ENCODE measurements around the gene RABGEF1. TPM values are rescaled to one million over a fixed set of nuclear protein-coding genes. Genes with fewer than 3 reads are reported as not detected.

Gene RABGEF1
- total and polyA plus RNA-seq, 5 donors from 2014 or later: 16.6 to 30.4 (median 19.1) TPM

Other genes starting within 250 kb of the RABGEF1 start
- gene KCTD7, start 111.9 kb upstream of the RABGEF1 start, total RNA-seq: 36.0 TPM
- 10 to 100 TPM; 13.9 to 17.5 (median 16.4) TPM for gene KCTD7, start 111.9 kb upstream of the RABGEF1 start, polyA plus RNA-seq
- gene TMEM248, start 180.5 kb downstream of the RABGEF1 start, total RNA-seq: 87.3 TPM
- gene TMEM248, start 180.5 kb downstream of the RABGEF1 start, polyA plus RNA-seq: 100 to 1,000 TPM; 103 to 152 (median 116) TPM